Parathyroid adenoma (tissue), 2 donors: ENCODE measurements around the gene TOP1.
A peak's percentile ranks its signal among the peaks of the same experiment; 100 is the strongest.

Experiments used
- H2AFZ ChIP-seq: fragments of 300-600 bp; sonication (generic); one replicate; pipeline ENCODE4 v1.7.0; 2017; ENCODE audit warnings: antibody characterized with exemption, mild to moderate bottlenecking
- H3K27ac ChIP-seq: fragments of 300-600 bp; sonication (generic); one replicate; pipeline ENCODE4 v1.7.0; 2017
- H3K27me3 ChIP-seq: fragments of 300-600 bp; sonication (generic); one replicate; pipeline ENCODE4 v1.7.0; 2017; ENCODE audit warnings: low read length; ENCODE audit not compliant: control insufficient read depth, insufficient read depth
- H3K36me3 ChIP-seq: fragments of 300-600 bp; sonication (generic); one replicate; pipeline ENCODE4 v1.7.0; 2017; ENCODE audit warnings: low read length; ENCODE audit not compliant: control insufficient read depth, insufficient read depth
- H3K4me1 ChIP-seq: fragments of 300-600 bp; sonication (generic); one replicate; pipeline ENCODE4 v1.7.0; 2017; ENCODE audit warnings: control low read depth
- H3K4me2 ChIP-seq: fragments of 300-600 bp; sonication (generic); one replicate; pipeline ENCODE4 v1.7.0; 2017; ENCODE audit warnings: low read length
- H3K4me3 ChIP-seq: fragments of 300-600 bp; sonication (generic); one replicate; pipeline ENCODE4 v1.7.0; 2017; ENCODE audit warnings: low read depth, low read length
- H3K79me2 ChIP-seq: fragments of 300-600 bp; sonication (generic); one replicate; pipeline ENCODE4 v1.7.0; 2017; ENCODE audit warnings: control low read depth
- H3K9ac ChIP-seq: fragments of 300-600 bp; sonication (generic); one replicate; pipeline ENCODE4 v1.7.0; 2017; ENCODE audit warnings: mild to moderate bottlenecking
- H3K9me3 ChIP-seq: fragments of 300-600 bp; sonication (generic); one replicate; pipeline ENCODE4 v1.7.0; 2017; ENCODE audit warnings: low read length; ENCODE audit not compliant: control insufficient read depth
- CTCF ChIP-seq: fragments of 300-600 bp; sonication (generic); IDR thresholded peaks from one replicate; pipeline ENCODE4 v1.7.0; 2017; ENCODE audit warnings: antibody characterized with exemption, mild to moderate bottlenecking
- donor health status: primary hyperparathyroidism.

TOP1 gene

DNA sequence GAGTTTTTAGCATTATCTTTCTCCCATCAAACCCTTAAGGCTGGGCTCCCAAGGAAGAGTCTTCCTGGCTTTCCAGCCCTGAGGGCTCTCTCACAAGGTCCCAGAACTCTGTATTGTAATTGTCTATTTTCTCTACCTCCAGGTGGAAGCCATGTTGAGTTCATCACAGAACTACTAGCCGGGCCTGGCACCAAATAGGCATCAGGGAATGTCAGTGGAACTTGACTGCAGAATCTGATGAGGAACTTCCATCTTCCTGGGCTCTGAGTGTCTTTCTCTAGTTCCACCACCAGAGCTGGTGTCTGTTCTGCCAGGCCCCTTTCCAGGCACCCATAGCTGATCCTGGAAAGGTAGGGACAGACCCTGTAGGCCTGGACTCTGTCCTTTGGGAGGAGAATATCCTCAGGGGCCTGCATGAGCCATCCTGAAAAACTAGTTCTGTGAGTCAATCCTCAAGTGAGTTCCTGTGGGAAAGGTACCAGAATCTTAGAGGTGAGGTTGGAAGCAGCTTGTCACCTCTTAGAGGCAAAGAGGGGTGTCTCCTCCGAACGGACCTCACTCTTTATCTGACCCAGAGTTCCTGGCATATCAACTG is 11.1 kb upstream of the TOP1 start:
- H3K4me2 ChIP-seq: no peak overlapping the region
- no peak overlapping the region for H2AFZ ChIP-seq
- H3K79me2 ChIP-seq: no peaks in the 10 kb centered on the region
- no peaks in the 10 kb centered on the region for H3K27me3 ChIP-seq
- H3K4me1 ChIP-seq: no peaks in the 10 kb centered on the region
- no peak overlapping the region for H3K9ac ChIP-seq
- no peak overlapping the region for H3K27ac ChIP-seq
- no peak overlapping the region for H3K4me3 ChIP-seq
- no peaks in the 10 kb centered on the region for H3K9me3 ChIP-seq
- no peak for TF ChIP-seq CTCF
- H3K36me3 ChIP-seq: no peaks in the 10 kb centered on the region

DNA sequence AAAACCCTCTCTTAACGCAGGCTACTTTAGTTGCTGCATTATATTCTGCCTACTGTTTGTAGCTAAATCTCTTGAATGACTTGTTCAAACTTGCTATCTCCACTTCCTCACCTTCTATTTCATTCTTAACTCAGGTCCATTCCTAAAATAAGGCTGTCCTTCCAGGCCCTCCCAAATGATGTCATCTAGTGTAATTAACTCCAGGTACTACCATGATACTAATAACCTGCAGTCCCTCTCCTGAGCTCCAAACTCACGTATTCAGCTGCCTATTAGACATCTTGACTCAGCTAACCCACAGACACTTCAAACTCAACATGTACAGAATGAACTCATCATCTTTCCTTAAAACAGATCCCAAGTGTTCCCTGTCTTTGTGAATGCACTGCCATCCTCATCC is 10.5 kb upstream of the TOP1 start:
- H3K9me3 ChIP-seq: no peaks in the 10 kb centered on the region
- no peak for TF ChIP-seq CTCF

DNA sequence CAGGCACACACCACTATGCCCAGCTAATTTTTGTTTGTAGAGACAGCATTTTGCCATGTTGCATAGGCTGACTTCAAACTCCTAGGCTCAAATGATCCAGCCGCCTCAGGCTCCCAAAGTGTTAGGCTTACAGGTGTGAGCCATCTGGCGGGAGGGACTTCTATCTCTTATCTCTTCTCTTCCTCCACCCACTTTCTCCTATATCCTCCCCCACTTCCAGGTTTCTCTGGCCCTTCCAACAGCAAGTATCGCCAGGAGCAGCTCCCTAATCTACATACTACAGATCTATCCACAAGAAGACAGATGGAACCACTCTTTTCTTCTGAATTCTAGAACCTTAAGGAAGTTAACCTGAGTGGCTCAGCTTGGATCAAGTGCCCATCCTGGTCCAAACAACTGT is 5.1 kb upstream of the TOP1 start:
- H3K4me1 ChIP-seq: no peaks in the 10 kb centered on the region
- no peak overlapping the region for H3K27ac ChIP-seq
- no peak overlapping the region for H3K4me2 ChIP-seq
- no peak overlapping the region for H3K9ac ChIP-seq
- no peak for TF ChIP-seq CTCF
- no peak overlapping the region for H3K4me3 ChIP-seq
- H3K9me3 ChIP-seq: no peaks in the 10 kb centered on the region
- H3K79me2 ChIP-seq: no peaks in the 10 kb centered on the region
- no peaks in the 10 kb centered on the region for H3K27me3 ChIP-seq
- no peak overlapping the region for H2AFZ ChIP-seq
- H3K36me3 ChIP-seq: no peaks in the 10 kb centered on the region

More for the DNA sequence above, 10.5 kb upstream of the TOP1 start:
- no peak overlapping the region for H2AFZ ChIP-seq
- H3K36me3 ChIP-seq: no peaks in the 10 kb centered on the region
- H3K27me3 ChIP-seq: no peaks in the 10 kb centered on the region
- no peak overlapping the region for H3K4me3 ChIP-seq
- no peak overlapping the region for H3K4me2 ChIP-seq
- H3K4me1 ChIP-seq: no peaks in the 10 kb centered on the region
- H3K79me2 ChIP-seq: no peaks in the 10 kb centered on the region
- H3K9ac ChIP-seq: no peak overlapping the region
- no peak overlapping the region for H3K27ac ChIP-seq

DNA sequence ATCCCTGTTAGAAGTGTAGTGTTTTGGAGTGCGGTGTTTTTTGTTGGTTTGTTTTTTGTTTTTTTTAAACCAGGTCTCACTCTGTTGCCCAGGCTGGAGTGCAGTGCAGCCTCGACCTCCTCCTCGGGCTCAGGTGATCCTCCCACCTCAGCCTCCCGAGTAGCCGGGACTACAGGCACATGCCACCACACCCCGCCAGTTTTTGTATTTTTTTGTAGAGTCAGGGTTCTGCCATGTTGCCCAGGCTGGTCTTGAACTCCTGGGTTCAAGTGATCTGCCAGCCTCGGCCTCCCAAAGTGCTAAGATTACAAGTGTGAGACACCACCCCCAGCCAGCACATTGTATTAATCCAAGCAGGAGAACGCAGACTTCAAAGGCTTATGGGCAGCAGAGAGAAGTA is 1.3 kb upstream of the TOP1 start:
- Histone ChIP-seq H2AFZ (peak overlapping the region; percentile 51), H3K36me3 (no peaks in the 10 kb centered on the region), H3K4me1 (peaks cover 13% of the 10 kb centered on the region), H3K4me3 (no peak overlapping the region), H3K27me3 (no peaks in the 10 kb centered on the region), H3K9me3 (no peaks in the 10 kb centered on the region), H3K4me2 (no peak overlapping the region), H3K79me2 (peaks cover 27% of the 10 kb centered on the region), H3K27ac (no peak overlapping the region), H3K9ac (no peak overlapping the region)
- no peak for TF ChIP-seq CTCF

GRCh38 chr20:41027872-41028358 is 707 bp upstream of the TOP1 start:
- Histone ChIP-seq H3K4me2 (peak overlapping the region; percentile 90), H3K4me3 (peak overlapping the region; percentile 93), H3K4me1 (peaks cover 14% of the 10 kb centered on the region), H3K79me2 (peaks cover 33% of the 10 kb centered on the region), H3K27me3 (no peaks in the 10 kb centered on the region), H3K36me3 (no peaks in the 10 kb centered on the region), H3K9ac (no peak overlapping the region), H3K9me3 (no peaks in the 10 kb centered on the region), H2AFZ (peak overlapping the region; percentile 51), H3K27ac (peak overlapping the region; percentile 29)
- no peak for TF ChIP-seq CTCF
